HEK293T (cell line): Measurements from ENCODE around the gene TMEM62.

ENCODE experiments used
- FOXA1 ChIP-seq: fragments of 450-650 bp; IDR thresholded peaks from 2 replicates; pipeline ENCODE4 v1.6.1; 2016; ENCODE audit warnings: mild to moderate bottlenecking
- FOXM1 ChIP-seq: fragments of 450-650 bp; IDR thresholded peaks from 2 replicates; pipeline ENCODE4 v1.6.1; 2017; ENCODE audit warnings: mild to moderate bottlenecking, borderline replicate concordance
- HDGF ChIP-seq: fragments of 450-650 bp; IDR thresholded peaks from 2 replicates; pipeline ENCODE4 v1.6.1; 2017; ENCODE audit warnings: antibody characterized with exemption, borderline replicate concordance

DNA sequence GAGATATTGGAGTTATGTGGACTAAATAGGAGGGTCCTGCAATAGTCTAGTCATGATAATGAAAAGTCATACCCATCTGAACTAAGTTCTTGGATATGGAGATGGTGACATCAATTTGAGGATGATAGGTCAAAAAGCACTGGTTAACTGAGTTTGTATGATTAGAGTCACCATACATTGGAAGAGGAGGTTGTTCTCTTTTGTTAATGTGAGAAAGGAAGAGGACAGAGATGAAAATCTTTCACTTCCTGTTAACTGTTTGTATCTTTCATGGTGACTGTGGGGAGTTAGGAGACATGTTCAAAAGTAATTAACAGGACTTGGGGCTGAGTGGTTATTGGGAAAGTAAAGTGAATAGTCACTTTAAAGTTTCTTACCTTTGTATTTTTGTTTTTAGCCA lies 11.1 kb downstream of the TMEM62 start:
- no peak for TF ChIP-seq FOXA1
- no peak for TF ChIP-seq HDGF
- no peak for TF ChIP-seq FOXM1
